ENCODE data around the gene MSANTD1.

MSANTD1 gene

DNA sequence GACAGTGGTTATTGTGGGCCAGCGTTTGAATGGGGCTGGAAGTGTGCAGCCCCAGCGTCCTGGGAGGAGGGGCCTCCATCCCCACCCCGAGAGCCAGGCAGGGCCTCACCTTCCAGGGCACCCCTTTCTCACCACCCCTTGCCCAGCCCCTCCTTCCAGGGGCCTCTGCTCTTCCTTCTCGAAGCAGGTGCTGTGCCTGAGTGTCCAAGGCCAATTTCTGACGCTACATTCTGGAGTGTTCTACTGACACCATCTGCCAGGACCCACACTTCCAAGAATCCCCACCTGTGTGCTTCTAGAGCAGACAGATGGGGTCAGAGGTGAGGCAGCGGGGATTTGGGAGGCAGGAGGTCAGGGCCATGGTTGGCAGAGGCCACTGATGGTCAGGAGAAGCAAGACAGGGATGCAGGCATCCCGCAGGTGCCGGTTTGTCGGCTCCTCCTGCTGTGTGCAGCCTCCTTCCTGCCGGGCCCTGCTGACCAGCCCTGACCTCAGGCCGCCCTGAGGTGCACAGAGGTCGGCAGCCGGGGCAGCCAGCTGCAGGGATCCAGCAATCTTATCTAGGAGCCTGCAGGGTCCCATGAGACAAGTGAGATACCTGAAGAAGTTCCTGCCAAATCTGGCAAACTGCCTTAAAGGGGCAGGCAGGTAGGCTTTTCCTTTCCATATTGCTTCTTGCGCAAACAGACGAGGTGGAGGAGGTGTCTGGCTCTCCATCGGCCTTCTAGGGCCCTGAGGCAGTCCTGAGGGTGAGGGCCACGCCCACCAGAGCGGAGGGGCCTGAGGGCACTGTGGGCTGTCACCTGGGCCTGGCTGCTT is 18.8 kb downstream of the MSANTD1 start:
- DNase-seq = no peak

DNA sequence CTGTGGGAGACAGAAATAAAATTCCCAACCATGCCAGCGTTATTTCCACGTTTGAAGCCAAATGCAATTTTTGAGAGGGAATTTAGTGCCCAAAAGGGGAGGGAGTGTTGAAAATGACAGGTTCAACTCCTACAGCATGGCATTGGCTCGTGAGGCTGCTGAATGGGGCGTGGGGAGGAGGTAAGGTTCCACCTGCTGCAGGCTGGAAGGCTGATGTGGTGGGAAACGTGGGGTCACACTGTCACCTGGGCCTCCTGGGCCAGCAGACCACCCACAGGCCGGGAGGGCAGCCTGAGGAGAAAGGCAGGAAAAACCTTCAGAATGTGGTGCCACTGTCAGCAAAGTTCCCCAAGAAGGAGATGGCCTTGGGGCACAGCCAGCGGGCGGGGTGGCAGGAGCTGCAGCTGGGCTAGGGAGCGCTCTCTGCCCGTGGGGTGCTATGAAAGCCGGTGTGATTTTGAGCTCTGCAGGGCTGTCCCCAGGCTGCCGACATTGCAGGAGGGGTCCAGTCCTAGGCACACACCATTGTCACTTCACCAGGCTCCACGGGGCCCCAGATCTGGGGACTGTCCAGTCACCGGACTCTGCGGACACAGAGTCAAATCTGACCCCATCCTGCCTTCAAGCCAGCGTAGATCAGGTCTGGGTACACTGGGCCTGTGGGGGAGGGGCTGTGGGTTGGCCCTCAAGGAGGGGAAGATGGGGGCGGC is 19.6 kb downstream of the MSANTD1 start:
- DNase-seq = no peak

GRCh38 chr4:3269105-3269927 is 20.4 kb downstream of the MSANTD1 start:
- no peak for DNase-seq

DNA sequence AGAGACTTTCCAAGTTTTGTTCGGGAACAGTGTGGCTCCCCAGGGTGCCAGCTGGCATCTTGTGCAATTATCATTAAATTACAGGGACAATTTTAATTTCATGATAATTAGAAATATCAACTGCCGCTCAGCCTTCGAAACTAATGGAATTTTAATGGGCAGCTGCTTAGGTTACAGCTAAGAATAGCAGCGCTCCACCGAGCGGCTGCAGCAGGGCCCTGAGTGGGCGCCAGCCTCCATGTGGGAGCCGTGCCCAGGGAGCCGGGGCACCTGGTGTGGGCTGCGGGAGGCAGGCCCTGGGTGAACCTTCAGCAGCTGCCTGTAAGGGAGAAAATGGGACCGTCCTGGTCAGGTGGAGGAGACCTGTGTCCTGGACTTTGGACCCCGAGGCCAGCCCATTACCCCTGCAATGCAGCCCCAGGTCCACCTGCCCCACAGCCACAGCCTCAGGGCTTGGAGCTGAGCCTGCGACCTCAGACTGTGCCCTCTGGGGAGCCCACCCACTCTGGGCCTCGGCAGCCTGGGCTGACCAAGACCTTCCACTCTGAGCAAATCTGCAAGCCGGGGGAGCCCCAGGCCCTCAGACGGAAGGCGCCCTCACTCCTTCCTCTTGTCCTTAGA is 21.1 kb downstream of the MSANTD1 start:
- DNase-seq = no peak

DNA sequence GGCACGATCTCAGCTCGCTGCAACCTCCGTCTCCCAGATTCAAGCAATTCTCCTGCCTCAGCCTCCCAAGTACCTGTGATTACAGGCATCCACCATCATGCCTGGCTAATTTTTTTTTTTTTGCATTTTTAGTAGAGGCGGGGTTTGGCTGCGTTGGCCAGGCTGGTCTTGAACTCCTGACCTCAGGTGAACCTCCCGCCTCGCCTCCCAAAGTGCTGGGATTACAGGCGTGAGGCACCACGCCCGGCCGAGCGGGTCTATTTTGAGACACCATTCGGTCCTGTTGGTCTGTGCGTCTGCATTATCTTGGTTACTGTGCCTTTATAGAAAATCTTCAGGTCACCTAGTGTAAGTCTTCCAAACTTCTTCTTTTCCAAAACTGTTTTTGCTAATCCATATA is 22.2 kb downstream of the MSANTD1 start:
- no peak for DNase-seq

DNA sequence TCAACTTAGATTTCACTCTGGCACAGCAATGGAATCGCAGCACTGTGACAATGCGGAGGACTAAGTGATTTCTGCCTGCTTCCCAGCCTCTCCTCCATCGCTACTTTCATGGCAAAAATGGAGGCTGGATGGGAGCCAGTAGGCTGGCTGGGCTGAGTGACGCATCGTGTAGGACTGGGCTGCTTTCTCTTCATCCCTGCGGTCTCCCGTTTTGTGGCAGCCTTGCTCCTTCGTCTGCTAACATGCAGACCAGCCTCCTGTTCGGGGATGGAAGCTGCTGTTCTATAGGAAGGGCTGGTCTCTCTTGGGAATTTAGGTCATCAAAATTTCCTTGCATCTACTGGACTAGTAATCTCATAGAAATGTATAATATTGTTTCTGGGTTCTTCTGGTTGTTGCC is 28.0 kb downstream of the MSANTD1 start:
- DNase-seq = no peak

GRCh38 chr4:3280466-3280865 is 31.5 kb downstream of the MSANTD1 start:
- DNase-seq = no peak

DNA sequence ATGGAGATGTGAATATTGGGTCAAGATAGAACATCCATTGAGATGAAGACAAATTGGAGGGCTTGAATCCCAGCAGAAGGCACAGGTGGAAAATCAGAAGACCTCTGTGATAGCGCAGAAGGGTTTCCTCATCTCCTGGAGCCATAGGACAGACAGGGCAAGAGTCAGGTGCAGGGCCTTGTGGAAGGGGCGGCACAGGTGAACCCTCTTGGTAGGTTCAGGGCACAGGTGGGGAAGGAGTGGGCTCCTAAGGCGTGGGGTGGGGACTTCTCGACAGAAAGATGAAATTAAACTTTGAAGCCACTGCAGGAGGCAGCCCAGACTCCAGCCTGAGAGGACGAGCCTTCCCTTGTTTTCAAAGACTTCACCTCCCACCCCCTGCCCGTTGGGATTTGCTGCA is 34.5 kb downstream of the MSANTD1 start:
- DNase-seq = no peak

- DNase-seq = no peak
Observed at GRCh38 chr4:3283916-3284315, 35.0 kb downstream of the MSANTD1 start.

GRCh38 chr4:3284734-3285557 is 36.0 kb downstream of the MSANTD1 start:
- no peak for DNase-seq

- DNase-seq = peak; percentile 20 to 36
Observed at GRCh38 chr4:3285558-3286334, 36.8 kb downstream of the MSANTD1 start.

DNA sequence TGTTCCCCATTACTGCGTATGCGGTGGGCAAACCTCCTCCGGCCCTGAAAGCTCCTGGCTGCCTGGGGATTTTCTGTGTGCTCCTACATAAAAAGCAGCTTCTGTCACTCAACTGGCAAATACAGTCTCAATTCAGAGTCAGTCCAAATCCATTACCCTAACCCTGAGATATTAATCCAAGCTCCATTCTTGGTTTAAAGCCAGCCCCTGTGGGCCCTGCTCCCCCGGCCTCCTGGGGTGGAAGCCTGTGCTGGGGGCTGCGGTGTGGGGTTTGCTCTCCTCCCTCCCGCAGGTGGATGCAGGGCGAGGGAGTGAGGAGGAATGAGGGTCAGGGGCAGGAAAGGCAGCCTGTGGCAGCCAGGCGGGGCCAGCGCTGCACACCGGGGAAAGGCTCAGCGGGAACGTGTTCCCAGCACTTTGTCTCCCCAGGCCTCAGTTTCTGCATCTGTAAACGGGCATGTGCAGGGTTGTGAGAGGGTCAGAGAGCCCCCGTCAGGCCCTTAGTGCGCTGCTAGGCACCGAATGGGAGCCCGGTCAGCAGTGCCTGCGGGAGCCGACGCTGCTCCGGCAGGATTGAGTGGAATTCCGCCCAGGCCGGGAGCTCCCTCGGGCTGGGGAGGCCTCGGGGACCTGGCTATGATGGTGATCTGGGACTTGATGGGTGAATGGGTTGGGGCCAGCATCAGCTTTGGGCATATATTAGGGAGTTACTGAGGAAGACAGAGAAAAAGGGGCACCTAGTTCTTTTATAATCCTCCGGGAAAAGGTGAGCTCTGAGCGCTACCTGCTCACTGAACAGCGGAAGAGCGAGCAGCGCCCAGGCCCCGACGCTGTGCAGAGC is 37.6 kb downstream of the MSANTD1 start:
- peak in 1 of 2 experiments; percentile 56 for DNase-seq

DNA sequence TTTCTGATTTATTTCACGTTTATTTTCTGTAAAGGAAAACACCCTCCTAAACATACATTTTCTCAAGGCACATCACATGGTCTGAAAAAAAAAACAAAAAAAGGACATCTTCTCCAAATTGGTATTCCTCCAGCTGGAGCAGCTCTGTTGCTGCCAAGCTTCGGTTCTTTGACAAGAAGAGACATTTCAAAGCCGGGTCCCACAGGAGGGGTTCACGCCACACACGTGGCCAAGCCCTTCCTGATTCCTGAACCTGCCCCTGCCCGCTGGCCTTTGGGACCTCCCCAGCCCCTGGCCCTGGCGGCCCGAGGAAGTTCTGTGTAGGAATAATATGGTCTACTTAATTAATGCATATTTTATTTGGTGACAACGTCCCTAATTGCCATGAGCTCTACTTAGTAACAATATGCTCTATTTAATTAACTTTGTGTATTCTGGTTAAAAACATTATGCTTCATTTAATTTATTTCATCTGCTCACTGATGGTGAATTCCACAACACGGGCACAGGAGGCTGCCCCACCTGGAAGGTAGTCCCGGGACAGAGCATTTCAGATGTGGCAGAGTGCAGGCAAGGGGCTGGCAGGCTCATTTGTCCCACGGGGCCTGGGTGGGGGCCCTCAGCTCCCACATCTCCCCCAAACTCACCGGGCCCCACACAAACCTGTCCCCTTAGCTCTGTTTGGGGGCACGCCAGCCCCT is 38.5 kb downstream of the MSANTD1 start:
- no peak for DNase-seq

- no peak for DNase-seq
Observed at GRCh38 chr4:3287972-3288570, 39.1 kb downstream of the MSANTD1 start.

- no peak for DNase-seq
Observed at GRCh38 chr4:3288571-3289094, 39.7 kb downstream of the MSANTD1 start.

DNA sequence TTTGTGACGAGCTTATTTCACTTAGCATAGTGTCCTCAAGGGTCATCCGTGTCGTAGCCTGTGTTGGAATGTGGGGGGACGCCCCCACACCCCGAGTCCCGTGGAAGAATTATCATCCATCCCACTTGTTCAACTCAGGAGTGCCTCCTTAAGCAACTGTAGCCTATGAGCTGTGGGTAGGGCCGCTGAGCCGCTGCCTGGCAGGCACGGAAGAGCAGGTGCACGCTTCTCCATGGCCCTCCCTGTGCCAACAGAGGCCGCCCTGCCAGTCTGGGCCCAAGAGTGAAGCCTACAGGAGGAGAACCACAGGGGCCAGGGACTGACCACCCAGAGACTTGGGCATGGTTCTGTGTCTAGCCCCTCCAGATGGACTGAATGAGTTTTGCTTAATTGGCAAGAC is 41.5 kb downstream of the MSANTD1 start:
- no peak for DNase-seq

- DNase-seq = no peak
Observed at GRCh38 chr4:3290889-3291321, 41.9 kb downstream of the MSANTD1 start.

DNA sequence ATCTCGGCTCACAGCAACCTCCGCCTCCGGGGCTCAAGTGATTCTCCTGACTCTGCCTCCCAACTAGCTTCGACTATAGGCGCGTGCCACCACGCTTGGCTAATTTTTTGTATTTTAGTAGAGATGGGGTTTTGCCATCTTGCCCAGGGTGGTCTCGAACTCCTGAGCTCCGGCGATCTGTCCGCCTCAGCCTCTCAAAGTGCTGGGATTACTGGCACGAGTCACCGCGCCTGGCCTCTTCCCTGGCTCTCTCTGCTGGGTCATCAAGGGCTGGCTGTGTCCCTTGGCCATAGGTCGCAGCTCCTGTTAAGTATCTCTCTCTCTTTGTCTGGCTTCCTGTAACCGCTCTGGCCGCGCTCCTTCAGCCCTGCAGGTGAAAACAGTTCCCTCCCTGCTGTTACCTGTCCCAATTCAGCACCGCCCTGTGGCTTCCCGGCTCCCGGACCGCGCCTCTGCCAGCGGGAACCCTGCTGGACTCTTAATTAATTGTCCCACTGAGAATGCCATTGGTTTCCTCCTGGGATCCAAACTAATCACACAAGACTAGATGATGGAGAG is 42.5 kb downstream of the MSANTD1 start:
- no peak for DNase-seq

Data from Kasumi-1 (cell line).